Stimulated activated CD8-positive, alpha-beta memory T cell treated with anti-CD3 and anti-CD28 coated beads, Interleukin-4, amount 100 ng/mL, for 24 hours (primary cell): ENCODE results near the gene ITPRIPL2.

ENCODE experiments used
- DNase-seq: peaks from one replicate; pipeline ENCODE4 v3.0.0-alpha.2; 2020; ENCODE audit warnings: low read depth

ITPRIPL2 gene

DNA sequence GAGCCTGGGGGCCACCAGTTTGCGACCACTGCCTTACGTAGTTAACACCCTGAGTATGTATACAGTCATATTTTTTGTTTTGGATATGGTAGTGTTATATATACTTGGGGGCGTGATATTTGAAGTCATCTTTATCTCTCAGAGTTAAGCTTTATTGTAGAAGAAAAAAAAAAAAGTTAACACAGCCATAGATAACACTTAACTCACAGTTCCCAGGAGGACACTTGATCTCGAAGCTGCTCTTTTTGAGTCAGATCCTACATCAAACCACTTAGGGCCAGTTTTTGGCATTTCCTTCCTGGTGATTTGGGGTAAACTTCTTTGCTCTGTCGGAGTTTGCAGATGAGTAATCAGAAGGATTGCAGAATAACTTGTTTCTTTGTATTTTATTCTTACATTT lies 5.8 kb downstream of the ITPRIPL2 start:
- DNase-seq, result no peak

DNA sequence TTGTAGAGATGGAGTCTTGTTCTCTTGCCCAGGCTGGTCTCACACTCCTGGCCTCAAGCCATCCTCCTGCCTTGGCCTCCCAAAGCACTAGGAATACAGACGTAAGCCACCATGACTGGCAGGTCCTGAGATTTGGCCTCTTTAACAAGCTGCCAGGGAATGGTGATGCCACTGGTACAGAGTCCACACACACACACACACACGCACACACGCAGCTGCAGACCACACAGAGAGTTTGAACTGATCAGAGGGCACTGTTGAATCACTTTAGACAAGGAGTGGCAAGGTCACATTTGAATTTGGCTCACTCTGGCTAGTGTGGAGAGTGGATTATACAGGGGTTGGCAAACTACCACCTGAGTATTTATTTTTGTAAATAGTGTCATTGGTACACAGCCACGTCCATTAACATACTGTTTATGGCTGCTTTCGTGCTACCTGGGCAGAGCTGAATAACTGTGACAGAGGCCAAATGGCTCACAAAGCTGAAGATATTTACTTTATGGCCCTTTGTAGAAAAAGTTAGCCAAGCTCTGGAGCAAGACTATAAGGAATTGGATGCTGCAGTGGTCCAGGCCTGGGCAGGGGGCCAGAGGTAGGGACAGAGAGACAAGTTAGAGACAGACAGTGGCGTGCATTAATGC lies 9.9 kb downstream of the ITPRIPL2 start:
- no peak for DNase-seq

DNA sequence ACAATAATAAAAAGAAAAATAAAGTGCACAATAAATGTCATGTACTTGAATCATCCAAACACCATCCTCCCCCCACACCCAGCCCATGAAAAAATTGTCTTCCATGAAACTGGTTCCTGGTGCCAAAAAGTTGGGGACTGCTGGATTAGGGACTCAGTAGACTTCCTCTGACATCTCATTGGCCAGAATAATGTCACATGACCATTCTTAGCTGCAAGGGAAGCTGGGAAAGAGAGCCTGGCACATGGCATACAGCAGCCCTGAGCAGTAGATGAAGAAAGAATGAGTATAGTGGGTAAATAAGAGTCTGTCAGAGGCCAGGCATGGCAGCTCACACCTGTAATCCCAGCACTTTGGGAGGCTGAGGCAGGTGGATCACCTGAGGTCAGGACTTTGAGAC lies 12.5 kb downstream of the ITPRIPL2 start:
- DNase-seq, result no peak

DNA sequence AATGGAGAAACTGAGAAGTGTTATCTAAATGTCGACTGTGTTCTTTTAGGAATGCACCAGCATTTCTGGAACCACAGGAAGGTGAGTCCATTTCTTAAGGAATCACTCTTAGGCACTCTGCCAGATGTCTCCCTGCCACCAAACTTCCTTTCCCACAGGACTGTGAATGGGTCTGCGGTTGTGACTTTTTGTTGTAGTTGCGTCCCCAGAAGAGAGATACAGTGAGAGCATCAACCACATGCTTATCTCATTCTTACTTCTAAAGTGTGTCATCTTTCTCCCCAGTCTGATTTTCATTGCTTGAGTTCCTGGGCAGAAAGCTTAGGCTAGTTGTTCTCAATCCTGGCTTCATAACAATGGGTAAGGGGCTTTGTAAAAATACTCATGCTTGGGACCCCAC lies 13.4 kb downstream of the ITPRIPL2 start:
- DNase-seq, result no peak

DNA sequence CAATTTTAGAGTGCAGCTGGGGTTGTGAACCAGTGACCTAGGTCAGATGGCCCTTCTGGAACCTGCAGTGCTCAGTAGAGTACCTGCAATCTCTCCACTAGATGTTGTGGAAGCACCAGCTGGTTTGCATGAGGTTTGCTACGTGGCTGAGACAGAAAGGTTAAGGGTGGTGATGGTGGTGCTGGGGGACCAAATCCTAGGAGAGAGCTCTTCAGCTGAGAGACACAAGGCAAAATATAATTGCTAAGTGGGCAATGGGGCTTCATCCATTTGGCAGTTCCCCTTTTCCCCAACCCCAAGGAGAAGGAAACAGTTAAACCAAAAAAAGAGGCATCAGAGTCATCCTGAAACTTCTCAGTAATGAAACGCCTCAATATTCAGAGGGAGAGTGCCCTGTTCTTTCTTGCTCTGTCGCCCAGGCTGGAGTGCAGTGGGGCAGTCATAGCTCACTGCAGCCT lies 13.9 kb downstream of the ITPRIPL2 start:
- DNase-seq, result no peak

DNA sequence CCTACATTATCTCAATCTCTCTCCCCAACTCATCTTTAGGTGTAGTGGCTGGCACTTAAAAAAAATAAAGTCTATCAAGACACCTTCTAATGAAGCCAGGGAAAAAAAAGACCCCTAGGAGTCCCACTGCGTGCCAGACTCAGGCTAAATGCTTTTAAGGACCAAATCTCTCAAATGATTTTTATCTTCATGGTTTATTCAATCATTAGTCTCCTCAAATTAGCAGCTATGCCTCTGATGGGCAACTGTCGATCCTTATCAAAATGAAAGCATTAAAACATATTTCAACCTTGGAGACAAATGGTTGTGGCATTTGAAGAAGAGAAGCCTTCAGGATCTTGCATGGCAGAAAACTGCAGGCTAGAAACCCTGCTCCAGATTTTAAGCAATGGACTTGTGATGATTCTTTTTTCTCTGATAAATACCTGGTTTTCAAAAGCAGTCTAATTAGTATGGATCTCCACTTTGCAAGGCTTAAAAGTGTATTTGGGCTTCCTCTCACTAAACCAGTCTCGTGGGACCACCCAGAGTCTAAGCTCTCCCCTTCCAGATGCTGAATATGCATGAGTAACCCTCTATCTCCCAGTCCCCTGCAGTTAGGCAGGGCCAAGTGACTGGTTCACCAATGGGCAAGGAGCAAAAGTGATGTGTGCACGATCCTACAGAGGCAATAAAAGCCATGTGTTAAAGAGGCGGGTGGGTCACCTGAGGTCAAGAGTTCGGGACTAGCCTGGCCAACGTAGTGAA lies 14.9 kb downstream of the ITPRIPL2 start:
- no peak for DNase-seq

DNA sequence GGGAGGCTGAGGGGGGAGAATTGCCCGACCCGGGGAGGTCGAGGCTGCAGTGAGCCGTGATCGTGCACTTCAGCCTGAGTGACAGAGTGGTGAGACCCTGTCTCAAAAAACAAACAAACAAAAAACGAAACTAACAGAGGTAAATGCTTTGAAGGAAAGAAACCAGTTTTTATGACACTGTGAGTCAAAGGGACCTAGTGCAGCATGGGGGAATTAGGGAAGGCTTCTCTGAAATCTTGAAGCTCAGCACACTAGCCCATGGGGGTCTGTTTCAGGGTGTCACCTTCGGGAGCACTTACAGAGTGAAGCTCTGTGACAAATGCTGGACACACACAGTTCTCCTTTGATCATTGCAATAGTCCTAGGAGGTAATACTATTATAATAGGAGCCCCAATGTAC lies 16.6 kb downstream of the ITPRIPL2 start:
- DNase-seq, result no peak

DNA sequence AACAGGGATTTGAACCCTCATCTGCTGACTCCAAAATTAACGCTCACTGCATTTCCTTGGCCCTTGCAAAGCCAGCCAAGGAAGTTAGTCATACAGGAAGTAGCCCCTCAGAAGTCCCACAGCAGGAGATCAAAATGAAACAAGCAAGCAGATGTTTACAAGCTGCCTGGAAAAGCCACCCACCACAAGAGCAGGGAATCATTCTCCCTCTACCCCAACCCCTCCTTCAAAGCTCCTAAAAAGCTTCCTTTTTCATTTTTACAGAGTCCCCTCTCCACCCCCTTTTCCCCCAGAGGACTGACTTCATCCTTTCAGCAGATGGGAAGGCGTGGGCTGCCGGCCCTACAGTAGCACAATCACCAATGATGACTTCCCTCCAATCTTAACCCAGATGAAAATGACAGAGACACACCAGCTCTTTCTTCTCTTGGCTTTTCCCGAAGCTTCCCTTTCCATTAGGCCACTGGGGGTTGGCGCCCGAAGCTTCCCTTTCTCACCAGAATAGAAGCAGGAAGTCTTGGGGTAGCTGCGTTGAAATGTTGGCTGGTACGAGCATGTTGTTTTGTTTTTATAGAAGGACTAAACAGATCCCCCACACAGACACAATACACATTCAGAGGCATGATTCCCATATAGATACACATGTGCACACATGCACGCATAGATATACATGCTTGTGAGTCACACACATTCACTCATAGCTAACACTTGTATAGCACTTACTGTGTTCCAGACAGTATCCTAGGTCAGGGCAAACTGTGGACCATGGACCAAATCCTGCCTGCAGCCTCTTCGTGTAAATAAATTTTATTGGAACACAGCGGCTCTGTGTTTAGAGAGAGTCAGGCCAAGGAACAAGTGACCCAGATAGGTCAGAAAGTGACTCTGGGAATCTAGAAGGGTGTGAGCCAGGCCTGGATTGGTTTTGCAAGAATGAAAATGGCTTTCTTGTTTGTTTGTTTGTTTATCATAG lies 17.4 kb downstream of the ITPRIPL2 start:
- DNase-seq, result no peak

DNA sequence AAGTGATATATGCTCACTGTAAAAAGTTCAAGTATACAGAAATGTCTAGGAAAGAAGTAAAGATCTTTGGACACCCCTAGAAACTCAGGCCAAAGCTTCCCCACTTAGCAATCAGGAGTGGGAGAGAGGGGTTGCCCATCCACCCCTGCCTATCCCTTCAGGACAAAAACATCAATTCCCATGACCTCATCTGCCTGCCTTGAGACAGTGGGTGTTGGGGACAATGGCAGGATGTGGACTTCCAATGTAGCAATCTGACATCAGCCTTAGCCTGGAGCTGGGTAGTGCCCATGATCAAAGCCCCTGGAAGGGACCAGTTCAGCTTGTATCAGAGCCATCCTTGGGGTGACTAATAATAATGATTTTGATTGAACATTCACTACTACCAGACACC lies 18.1 kb downstream of the ITPRIPL2 start:
- DNase-seq, result no peak

DNA sequence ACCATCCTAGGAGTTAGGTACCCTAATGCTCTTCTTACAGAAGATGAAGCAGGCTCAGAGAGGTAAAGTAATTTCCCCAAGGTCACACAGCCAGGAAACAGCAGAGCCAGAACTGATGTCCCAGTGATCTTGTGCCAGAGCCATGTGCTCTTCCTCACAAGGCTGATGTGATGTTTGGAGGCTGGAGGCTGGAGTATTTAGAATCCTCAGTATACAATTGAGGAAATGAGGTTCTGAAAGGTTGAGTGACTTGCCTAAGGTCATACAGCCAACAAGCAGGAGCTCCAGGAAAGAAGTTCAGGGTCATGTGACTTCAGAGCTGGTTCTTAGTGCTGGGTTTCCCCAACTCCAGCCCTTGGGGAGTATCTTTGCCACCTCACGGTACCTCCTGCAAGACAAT lies 18.5 kb downstream of the ITPRIPL2 start:
- no peak for DNase-seq

DNA sequence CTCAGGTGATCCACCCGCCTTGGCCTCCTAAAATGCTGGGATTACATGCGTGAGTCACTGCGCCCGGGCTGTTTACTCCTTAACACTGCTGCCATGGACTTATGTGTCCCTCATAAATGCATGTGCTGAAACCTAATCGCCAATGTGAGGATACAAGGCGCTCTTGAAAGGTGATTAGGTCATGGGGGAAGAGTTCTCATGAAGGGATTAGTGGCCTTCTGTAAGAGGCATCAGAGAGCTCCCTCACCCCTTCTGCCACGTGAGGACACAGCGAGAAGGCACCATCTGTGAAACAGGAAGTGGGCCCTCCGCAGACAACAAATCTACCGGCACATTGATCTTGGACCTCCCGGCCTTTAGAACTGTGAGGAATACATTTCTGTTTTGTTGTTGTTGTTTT lies 19.1 kb downstream of the ITPRIPL2 start:
- no peak for DNase-seq

DNA sequence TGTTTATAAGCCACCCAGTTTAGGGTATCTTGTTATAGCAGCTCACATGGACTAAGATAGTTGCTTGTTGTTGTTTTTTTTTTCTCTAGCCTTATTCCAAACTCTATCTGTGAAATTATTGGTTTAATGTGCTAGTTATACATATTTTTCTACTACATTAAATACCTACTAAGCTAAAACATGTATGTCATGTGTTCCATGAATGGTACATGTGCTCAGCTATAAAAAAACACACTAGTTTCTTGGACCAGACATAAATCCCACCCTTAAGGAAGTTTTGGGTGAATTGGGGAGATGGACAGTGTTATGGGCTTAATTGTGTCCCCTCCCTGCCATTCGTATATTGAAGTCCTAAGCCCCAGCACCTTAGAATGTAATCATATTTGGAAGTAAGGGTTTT lies 19.8 kb downstream of the ITPRIPL2 start:
- DNase-seq, result no peak

DNA sequence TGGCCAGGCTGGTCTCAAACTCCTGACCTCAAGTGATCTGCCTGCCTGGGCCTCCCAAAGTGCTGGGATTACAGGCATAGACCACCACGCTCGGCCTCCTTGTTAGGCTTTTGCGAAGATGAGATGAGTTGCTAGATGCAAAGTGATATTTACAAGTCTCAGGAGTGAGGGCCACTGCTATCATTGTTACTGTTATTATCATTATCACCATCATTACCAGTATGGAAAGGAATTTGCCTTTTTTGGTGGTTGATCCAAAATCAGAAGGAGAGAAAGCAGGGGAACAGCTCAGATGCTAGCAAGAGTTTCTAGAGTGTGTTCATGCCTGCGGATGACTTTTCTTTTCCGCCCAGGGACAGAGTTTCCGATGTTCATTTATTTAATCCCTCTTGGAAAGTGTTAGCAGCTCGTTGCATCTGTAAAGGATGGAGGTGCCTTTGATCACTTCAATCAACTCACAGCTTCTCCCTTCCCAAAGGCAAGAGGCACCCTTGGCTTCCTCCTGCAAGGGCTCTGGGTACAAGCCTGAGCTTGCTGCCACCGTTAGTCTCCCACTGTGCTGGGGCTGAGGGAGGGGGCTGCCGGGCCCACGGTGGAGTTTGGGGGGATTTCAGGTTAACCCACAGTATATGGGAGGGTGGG lies 21.6 kb downstream of the ITPRIPL2 start:
- no peak for DNase-seq

DNA sequence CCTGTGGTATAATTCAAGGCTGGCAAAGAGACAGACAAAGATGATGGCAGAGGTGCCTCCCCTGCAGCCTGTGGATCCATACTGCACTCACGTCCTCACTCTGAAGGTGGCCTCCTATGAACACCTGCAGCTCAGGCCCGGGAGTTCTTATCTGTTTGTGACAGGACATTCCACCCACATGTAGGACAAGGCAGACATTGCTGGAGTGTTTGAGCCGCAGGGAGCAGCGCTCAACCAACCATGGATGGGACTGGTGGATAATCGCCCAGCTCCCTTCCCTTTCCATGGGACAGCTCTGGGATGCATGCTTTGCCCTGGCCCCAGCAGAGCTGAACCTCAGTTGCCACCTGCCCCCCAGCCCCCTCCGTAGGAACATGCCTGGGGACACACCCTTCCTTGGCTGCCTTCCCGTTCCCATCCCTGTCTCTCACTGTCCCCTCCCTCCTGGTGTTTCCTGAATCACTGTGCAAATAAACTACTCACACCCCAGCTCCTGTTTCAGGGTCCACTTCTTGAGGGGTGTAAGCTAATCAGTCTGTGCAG lies 22.2 kb downstream of the ITPRIPL2 start:
- no peak for DNase-seq

DNA sequence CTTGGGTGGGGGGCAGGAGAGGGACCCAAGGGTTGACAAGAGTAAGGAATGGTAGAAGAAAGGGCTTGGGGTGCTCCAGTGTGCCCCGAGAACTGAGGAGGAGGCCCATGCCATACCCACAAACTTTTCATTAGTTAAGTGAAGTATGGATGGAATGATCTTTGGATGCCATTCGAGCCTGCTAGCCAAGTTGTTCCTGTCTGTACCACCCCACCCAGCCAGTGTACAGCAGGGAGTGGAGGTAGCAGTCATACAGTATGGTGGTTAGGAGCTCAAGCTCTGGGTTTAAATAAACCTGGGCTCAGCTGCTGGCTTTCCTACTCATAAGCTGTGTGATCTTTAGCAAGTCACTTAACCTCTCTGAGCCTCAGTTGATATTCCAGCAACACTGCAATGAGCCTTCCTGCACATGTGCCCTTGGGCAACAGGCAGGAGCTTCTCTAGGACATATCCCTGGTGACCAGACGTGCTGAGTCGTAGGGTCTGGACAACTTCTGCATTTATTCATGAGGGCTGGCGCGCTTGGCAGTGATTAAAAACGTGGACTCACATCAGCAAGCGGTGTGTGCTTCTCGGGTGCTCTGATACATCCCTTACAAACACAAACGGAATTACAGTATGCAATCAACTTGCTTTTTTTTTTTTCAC lies 22.9 kb downstream of the ITPRIPL2 start:
- no peak for DNase-seq

DNA sequence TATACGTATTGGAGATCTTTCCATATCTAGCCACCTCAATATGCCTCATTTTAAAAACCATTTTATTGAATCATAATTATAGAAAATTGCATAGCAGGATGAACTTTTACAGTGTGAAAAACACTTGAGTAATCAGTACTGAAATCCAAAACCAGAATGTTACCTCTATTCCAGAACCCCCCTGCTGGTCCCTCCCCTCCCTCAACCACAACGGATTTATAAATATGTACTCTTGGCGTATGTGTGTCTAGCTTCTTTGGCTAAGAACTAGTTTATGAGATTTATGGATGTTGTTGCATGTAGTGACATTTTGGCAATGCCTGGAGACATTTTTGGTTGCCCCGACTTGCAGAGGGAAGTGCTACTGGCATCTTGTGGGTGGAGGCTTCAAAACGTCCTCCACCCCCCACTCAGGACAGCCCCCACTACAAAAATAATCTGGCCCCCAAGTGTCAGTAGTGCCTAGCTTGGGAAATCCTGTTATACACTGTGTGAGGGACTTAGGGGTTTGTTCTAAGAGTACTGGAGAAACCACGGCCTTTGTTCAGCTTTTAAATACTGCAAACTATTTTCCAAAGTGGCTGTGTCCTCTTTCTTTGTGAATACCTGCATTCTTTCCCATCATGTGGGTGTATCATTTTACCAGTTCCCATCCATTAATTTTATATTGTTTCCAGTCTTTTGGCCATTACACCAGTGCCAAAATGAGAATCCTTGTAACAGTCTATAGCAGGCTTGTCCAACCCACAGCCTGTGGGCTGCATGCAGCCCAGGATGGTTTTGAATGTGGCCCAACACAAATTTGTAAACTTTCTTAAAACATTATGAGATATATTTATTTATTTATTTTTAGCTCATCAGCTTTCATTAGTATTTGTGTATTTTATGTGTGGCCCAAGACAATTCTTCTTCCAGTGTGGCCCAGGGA lies 23.7 kb downstream of the ITPRIPL2 start:
- DNase-seq, result no peak

DNA sequence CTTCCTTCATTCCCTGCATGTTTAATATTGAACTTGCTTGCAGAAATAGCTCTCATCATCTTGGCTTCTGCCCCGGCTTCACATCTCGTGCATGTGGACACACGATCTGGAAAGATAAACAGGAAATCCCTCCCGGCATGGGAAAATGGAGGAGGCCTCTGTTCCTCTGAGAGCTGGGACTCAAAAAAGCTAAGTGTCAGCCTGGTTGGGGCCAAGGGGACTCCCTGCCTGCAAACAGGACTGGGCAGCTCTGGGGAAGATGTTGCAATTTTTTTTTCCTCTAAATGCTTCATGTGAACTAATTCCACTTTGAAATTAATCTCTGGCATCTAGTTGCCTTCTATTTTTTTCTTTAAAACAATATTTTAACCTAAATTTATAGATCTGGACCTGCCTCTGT lies 24.8 kb downstream of the ITPRIPL2 start:
- DNase-seq, result no peak

DNA sequence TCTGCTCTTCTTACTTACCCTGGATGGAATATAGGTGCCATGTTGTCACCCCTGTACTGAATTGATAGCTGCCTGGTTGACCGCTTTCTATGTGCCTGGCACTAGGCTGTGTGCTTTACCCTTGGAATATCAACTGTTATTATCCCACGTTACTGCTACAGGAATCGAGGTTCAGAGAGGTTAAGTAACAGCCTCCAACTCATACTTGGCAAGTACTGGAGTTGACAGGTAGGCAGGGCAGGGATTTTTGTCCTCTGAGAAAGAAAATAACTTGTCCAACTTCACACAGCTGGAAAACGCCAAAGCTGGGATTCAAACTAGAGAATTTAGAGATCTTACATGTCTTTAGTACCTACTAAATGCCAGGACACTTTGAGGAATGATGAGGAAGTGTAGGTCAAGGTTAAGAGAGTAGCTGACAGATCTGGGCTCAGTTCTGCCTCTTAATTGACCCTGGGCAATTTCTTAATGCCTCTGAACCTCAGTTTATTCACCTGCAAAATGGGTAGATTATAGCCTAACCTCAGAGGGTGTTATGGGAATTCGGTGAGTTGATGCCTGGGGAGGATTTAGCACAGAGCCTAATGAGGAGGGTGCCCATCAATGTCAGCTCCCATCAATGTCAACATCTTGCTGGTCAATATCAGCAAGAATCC lies 25.8 kb downstream of the ITPRIPL2 start:
- no peak for DNase-seq

DNA sequence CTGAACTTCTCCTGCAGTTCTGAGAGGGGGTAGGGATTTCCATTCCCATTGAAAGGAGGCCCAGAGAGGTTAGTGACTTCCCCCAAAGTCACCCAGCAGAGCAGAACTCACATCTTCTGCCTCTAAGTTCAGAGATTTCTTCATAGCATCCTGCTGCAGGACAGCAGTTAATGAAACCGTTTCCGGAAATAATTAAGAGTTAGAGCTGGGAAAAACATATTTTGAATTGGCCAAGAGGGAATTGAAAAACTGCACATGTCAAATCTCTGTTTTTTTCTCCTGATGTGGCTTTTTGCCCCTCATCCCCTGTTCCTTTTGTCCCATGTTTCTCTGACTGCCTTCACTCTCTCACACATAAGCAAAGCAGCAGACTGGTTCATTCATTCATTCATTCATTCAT lies 26.6 kb downstream of the ITPRIPL2 start:
- DNase-seq, result no peak
